WERI-Rb-1 (cell line): Measurements from ENCODE around the gene FER1L5.

Experiments used
- DNase-seq: peaks from one replicate; pipeline ENCODE4 v3.0.0-alpha.2; 2020
- H3K27ac ChIP-seq: fragments of 250-450 bp; sonication (Bioruptor Pico); 2 replicates; pipeline ENCODE4 v1.5.1; 2020; ENCODE audit warnings: mild to moderate bottlenecking, moderate library complexity
- H3K27me3 ChIP-seq: fragments of 250-450 bp; sonication (Bioruptor Pico); 2 replicates; pipeline ENCODE4 v1.5.1; 2021; ENCODE audit warnings: mild to moderate bottlenecking, low read depth, moderate library complexity; ENCODE audit not compliant: insufficient read depth, severe bottlenecking
- H3K36me3 ChIP-seq: fragments of 250-450 bp; sonication (Bioruptor Pico); 2 replicates; pipeline ENCODE4 v1.5.1; 2020; ENCODE audit warnings: mild to moderate bottlenecking, moderate library complexity
- H3K4me3 ChIP-seq: 2 replicates; pipeline ENCODE4 v1.5.1; 2011; ENCODE audit warnings: low read depth, mild to moderate bottlenecking, control low read depth, low read length
- H3K9me3 ChIP-seq: fragments of 250-450 bp; sonication (Bioruptor Pico); 2 replicates; pipeline ENCODE4 v1.5.1; 2021; ENCODE audit warnings: mild to moderate bottlenecking, moderate library complexity; ENCODE audit not compliant: severe bottlenecking
- TF ChIP-seq, protein P1 (sequence below): IDR thresholded peaks from 2 replicates; pipeline ENCODE4 v1.5.1; 2011; ENCODE audit warnings: low read depth, mild to moderate bottlenecking, control low read depth, inconsistent platforms, low read length

Gene FER1L5

DNA sequence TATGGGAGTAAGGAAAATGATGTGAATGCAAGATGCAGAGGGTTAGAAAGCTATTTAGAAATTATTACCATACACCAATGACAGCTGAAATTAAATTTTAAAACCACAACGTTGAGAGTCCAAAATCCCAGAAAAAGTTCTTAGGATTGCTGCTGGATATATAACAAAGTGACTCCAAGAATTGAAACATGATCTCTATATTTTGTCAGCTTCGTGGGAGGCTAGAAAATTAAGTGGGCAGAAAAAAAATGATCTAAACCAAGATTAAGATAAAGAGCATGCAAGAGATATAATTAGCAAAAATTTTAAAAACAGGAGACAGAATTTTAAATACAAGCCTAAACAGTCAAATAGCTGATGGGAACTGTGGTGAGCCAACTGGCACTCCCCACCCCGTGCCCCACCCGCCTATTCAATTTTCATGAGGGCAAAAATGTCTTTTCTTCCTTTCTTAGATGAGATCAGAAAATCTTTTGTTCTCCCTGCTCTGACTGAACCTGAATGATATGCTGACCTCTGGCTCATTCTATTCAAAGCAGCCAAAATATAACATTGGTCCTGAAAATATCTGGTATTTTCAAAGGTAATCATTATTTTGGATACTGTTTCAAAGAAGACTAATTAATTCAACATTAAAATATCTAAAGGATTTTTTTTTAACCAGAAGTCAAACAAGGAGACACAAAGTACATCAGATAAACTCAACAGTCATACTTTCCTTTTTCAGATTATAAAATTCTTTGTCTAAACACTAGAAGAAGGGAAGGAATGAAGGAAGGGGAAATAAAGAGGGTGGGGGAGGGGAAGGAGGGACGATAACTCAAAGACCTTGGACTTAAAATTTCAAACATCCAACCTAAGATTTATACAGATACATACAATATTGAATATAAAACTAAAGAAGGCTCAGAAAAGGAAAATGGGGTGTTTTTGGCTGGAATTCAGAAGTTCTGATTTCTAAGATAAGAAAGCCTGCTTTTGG is 16.7 kb upstream of the FER1L5 start:
- TF ChIP-seq, protein P1, sequence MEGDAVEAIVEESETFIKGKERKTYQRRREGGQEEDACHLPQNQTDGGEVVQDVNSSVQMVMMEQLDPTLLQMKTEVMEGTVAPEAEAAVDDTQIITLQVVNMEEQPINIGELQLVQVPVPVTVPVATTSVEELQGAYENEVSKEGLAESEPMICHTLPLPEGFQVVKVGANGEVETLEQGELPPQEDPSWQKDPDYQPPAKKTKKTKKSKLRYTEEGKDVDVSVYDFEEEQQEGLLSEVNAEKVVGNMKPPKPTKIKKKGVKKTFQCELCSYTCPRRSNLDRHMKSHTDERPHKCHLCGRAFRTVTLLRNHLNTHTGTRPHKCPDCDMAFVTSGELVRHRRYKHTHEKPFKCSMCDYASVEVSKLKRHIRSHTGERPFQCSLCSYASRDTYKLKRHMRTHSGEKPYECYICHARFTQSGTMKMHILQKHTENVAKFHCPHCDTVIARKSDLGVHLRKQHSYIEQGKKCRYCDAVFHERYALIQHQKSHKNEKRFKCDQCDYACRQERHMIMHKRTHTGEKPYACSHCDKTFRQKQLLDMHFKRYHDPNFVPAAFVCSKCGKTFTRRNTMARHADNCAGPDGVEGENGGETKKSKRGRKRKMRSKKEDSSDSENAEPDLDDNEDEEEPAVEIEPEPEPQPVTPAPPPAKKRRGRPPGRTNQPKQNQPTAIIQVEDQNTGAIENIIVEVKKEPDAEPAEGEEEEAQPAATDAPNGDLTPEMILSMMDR, result no peak
- H3K27me3 ChIP-seq, result no peaks in the 10 kb centered on the region
- DNase-seq, result no peak

DNA sequence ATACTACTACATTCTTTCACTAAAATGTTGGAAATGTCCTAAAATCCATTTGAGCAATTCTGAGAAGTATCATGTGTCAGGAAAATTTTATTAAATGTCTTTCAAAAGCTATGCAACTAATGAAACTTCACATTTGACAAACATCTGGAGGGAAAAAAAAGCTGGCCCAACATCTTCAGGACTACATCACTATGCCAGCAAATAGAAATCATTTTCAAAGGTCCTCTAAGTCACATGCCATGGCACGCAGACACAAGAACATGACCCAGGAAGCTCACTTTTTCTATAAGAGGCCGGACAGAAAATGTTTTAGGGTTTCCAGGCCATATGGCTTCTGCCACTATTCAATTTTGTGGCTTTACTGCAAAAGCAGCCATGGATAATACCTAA is 16.0 kb upstream of the FER1L5 start:
- TF ChIP-seq, protein P1, result no peak
- no peaks in the 10 kb centered on the region for H3K27me3 ChIP-seq
- peaks cover 62% of the 10 kb centered on the region for H3K36me3 ChIP-seq
- no peak for DNase-seq
- no peak overlapping the region for H3K4me3 ChIP-seq
- H3K27ac ChIP-seq, result no peak overlapping the region
- no peaks in the 10 kb centered on the region for H3K9me3 ChIP-seq

More for the DNA sequence above, 16.7 kb upstream of the FER1L5 start:
- Histone ChIP-seq H3K4me3 (no peak overlapping the region), H3K36me3 (peaks cover 55% of the 10 kb centered on the region), H3K9me3 (no peaks in the 10 kb centered on the region), H3K27ac (no peak overlapping the region)

DNA sequence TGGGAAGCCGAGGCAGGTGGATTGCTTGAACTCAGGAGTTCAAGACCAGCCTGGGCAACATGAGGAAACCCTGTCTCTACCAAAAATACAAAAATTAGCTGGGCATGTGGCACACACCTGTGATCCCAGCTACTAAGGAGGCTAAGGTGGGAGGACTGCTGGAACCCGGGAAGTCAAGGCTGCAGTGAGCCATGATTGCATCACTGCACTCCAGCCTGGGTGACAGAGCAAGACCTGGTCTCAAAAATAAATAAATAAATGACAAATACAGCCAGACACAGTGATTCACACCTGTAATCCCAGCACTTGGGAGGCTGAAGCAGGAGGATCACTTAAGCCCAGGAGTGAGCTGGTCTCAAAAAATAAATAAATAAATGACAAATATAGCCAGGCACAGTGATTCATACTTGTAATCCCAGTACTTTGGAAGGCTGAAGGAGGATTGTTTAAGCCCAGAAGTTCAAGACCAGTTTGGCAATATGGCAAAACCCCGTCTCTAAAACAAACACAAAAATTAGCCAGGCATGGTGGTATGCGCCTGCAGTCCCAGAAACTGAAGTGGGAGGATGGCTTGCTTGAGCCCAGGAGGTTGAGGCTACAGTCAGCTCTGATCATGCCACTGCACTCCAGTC is 10.6 kb upstream of the FER1L5 start:
- no peak for DNase-seq
- H3K27ac ChIP-seq, result no peak overlapping the region
- peaks cover 83% of the 10 kb centered on the region for H3K36me3 ChIP-seq

DNA sequence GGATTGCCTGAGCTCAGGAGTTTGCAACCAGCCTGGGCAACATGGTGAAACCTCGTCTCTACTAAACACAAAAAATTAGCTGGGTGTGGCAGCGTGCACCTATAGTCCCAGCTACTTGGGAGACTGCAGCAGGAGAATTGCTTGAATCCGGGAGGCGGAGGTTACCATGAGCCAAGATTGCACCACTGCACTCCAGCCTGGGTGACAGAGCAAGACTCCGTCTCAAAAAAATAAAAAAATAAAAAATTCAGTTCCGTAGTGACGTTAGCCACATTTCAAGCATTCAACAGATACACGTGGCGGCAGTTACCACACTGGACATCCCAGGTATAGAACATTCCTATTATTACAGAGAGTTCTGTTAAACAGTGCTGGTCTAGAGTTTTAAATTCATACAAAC is 8.9 kb upstream of the FER1L5 start:
- no peak for DNase-seq
- TF ChIP-seq, protein P1, result no peak
- H3K9me3 ChIP-seq, result peaks cover 3% of the 10 kb centered on the region
- no peak overlapping the region for H3K27ac ChIP-seq
- peaks cover 72% of the 10 kb centered on the region for H3K36me3 ChIP-seq
- H3K27me3 ChIP-seq, result no peaks in the 10 kb centered on the region
- no peak overlapping the region for H3K4me3 ChIP-seq

More for the DNA sequence above, 10.6 kb upstream of the FER1L5 start:
- TF ChIP-seq, protein P1, result no peak
- H3K27me3 ChIP-seq, result no peaks in the 10 kb centered on the region
- no peak overlapping the region for H3K4me3 ChIP-seq
- H3K9me3 ChIP-seq, result no peaks in the 10 kb centered on the region

DNA sequence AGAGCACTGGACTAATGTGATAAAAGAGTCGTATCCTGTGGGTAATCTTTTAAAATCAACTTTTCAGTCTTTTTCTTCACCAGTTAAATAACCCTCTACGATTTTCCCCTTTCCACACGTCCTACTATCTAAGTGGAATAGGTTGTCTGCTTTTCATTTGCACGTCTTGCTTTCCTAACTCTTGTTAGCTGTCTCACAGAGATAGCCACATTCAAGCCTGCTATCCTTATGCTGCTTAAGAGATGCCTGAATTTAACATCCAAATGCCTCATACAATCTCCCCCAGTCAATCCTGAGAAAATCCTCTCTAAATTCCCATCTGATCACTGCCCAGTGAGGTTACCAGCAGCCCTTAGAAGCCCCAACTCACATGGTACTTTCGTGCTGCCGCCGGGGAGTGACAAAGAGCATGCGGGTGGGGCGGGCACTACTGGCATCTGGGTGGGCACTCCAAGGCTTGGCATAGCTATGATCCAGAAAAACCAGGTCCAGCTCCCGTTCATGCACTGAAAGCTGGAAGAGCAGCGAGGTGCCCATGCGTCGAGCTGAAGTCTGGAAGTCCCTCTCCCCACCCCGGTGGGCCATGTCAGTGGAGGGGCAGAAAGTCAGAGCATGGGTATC is 5.9 kb upstream of the FER1L5 start:
- Histone ChIP-seq H3K27ac (no peak overlapping the region), H3K27me3 (no peaks in the 10 kb centered on the region), H3K9me3 (peaks cover 8% of the 10 kb centered on the region), H3K36me3 (peaks cover 46% of the 10 kb centered on the region), H3K4me3 (peak overlapping the region; percentile 90)
- no peak for DNase-seq
- TF ChIP-seq, protein P1, result no peak
